K562 (cell line): Measurements from ENCODE around the gene SLC38A10. TPM values are rescaled to one million over a fixed set of nuclear protein-coding genes. Genes with fewer than 3 reads are reported as not detected.

Source experiments
- ATAC-seq: fragments of 200-7000 bp; cut with Tn5 transposase; 3 replicates; pipeline ENCODE4 v1.9.1; 2020; ENCODE audit warnings: moderate library complexity
- BruUV-seq: library from RNA; stranded (reverse); fragments of 400-500 nt; replicated peaks from 2 replicates; lab custom pipeline; 2021; lab: Mats Ljungman, UMichigan
- CTCF ChIA-PET: fragments of 300-600 bp; formaldehyde crosslinking; extraction: SDS; loops from one replicate; lab custom pipeline; 2021; ENCODE audit warnings: low intra/inter-chr PET ratio; lab: Yijun Ruan, JAX
- POLR2A ChIA-PET: fragments of 300-600, 350-650 bp; sonication (Branson Sonifier 250); formaldehyde crosslinking; extraction: SDS; loops from one replicate; lab custom pipeline; 2021; ENCODE audit warnings: antibody characterized with exemption, inconsistent platforms; lab: Yijun Ruan, JAX
- DNase-seq, 4 experiments: peaks; one replicate each; pipeline versions ENCODE4 v3.0.0 to v3.0.0-alpha.2; 2011 to 2018; ENCODE audit warnings: low spot score in 3 of 4, mixed read lengths in 3 of 4; ENCODE audit errors: extremely low read depth in 1 of 4
- FAIRE-seq: peaks from 2 replicates; lab custom pipeline; 2011; peaks lifted over from hg19 to GRCh38; lab: Jason Lieb, UNC
- H2AFZ ChIP-seq: 2 replicates; pipeline ENCODE4 v1.6.0; 2011; ENCODE audit warnings: low read depth, low read length, control low read depth, inconsistent platforms
- H3K27ac ChIP-seq: fragments of 200-600 bp; 3 replicates; pipeline ENCODE4 v1.8.0; 2011; ENCODE audit warnings: low read depth, mild to moderate bottlenecking, control low read depth, inconsistent platforms, low read length, moderate library complexity, mixed read lengths; ENCODE audit errors: extremely low read depth
- H3K27me3 ChIP-seq, 2 experiments: fragments of 300-600 bp in 1 of 2; 2 replicates in 1 of 2; 3 replicates in 1 of 2; pipeline versions ENCODE4 v1.6.0 to v1.8.0; 2011; ENCODE audit warnings: inconsistent platforms in 2 of 2, low read length in 2 of 2, mild to moderate bottlenecking in 1 of 2, mixed read lengths in 1 of 2, moderate library complexity in 1 of 2; ENCODE audit not compliant: control insufficient read depth in 2 of 2, insufficient read depth in 2 of 2
- H3K36me3 ChIP-seq: fragments of 300-600 bp; 3 replicates; pipeline ENCODE4 v1.8.0; 2011; ENCODE audit warnings: mild to moderate bottlenecking, low read length, inconsistent platforms; ENCODE audit not compliant: control insufficient read depth, insufficient read depth
- H3K4me1 ChIP-seq, 2 experiments: fragments of 200-600 bp in 1 of 2; replicated peaks in 1 of 2; 2 replicates in 1 of 2; 3 replicates in 1 of 2; pipeline versions ENCODE4 v1.5.1 to v1.8.0; 2011; ENCODE audit warnings: inconsistent platforms in 2 of 2, low read length in 2 of 2, mild to moderate bottlenecking in 1 of 2, mixed read lengths in 1 of 2, moderate library complexity in 1 of 2; ENCODE audit not compliant: control insufficient read depth in 2 of 2, insufficient read depth in 2 of 2
- H3K4me2 ChIP-seq: 2 replicates; pipeline ENCODE4 v1.6.1; 2011; ENCODE audit warnings: low read length, control low read depth, inconsistent platforms, mixed read lengths; ENCODE audit not compliant: insufficient read depth
- H3K4me3 ChIP-seq: fragments of 200-600 bp; sonication (generic), shearing (Covaris generic); 2 replicates; pipeline ENCODE4 v1.5.1; 2016; ENCODE audit warnings: control low read depth, inconsistent platforms
- H3K79me2 ChIP-seq: fragments of 200-600 bp; 3 replicates; pipeline ENCODE4 v1.8.0; 2011; ENCODE audit warnings: low read length, inconsistent platforms; ENCODE audit not compliant: control insufficient read depth, insufficient read depth
- H3K9ac ChIP-seq, 2 experiments: 2 replicates each; pipeline versions ENCODE4 v1.6.0 to v1.6.1; 2011; ENCODE audit warnings: low read depth in 2 of 2, low read length in 2 of 2, control low read depth in 1 of 2, inconsistent platforms in 1 of 2, mild to moderate bottlenecking in 1 of 2, mixed read lengths in 1 of 2; ENCODE audit not compliant: insufficient read depth in 1 of 2
- H3K9me1 ChIP-seq: one replicate; pipeline ENCODE4 v1.6.0; 2011; ENCODE audit warnings: inconsistent platforms, mild to moderate bottlenecking, low read length, moderate library complexity; ENCODE audit not compliant: control insufficient read depth, insufficient read depth
- H3K9me3 ChIP-seq: replicated peaks from 2 replicates; pipeline ENCODE4 v1.5.1; 2011; ENCODE audit warnings: low read depth, low read length, inconsistent platforms; ENCODE audit not compliant: control insufficient read depth, insufficient read depth
- H4K20me1 ChIP-seq: replicated peaks from 2 replicates; pipeline ENCODE4 v1.6.1; 2011; ENCODE audit warnings: low read length, inconsistent platforms, mixed read lengths; ENCODE audit not compliant: control insufficient read depth, insufficient read depth
- COPS2 ChIP-seq: fragments of 450-650 bp; conservative IDR thresholded peaks from 2 replicates; pipeline ENCODE4 v1.6.1; 2016; ENCODE audit warnings: mild to moderate bottlenecking, moderate library complexity
- ETV5 ChIP-seq: sonication (generic); formaldehyde crosslinking; IDR thresholded peaks from 2 replicates; pipeline ENCODE4 v1.4.0; 2020; ENCODE audit warnings: low read depth, mild to moderate bottlenecking, missing genetic modification reagents
- GTF2F1 ChIP-seq: IDR thresholded peaks from 2 replicates; pipeline ENCODE4 v1.6.1; 2011; ENCODE audit warnings: low read depth, low read length, improper control_type of control experiment
- POLR2G ChIP-seq: fragments of 200-400 bp; formaldehyde crosslinking; IDR thresholded peaks from 2 replicates; pipeline ENCODE4 v1.6.1; 2017; ENCODE audit warnings: low read depth, mild to moderate bottlenecking, antibody characterized with exemption, low read length, moderate library complexity
- RBM22 ChIP-seq: fragments of 200-400 bp; formaldehyde crosslinking; IDR thresholded peaks from 2 replicates; pipeline ENCODE4 v1.6.1; 2018; ENCODE audit warnings: low read length, low read depth; ENCODE audit not compliant: poor library complexity, severe bottlenecking
- SAFB2 ChIP-seq: fragments of 200-400 bp; formaldehyde crosslinking; IDR thresholded peaks from 2 replicates; pipeline ENCODE4 v1.6.1; 2018; ENCODE audit warnings: borderline replicate concordance, low read length, low read depth, moderate library complexity; ENCODE audit not compliant: severe bottlenecking
- U2AF1 ChIP-seq: fragments of 200-400 bp; formaldehyde crosslinking; optimal IDR thresholded peaks from 2 replicates; pipeline ENCODE3; 2017; ENCODE audit warnings: mild to moderate bottlenecking, low read depth, low read length, moderate library complexity
- UBTF ChIP-seq, 2 experiments: IDR thresholded peaks; 2 replicates each; pipeline ENCODE4 v1.6.1; 2012; ENCODE audit warnings: improper control_type of control experiment in 2 of 2, low read depth in 2 of 2, low read length in 2 of 2, borderline replicate concordance in 1 of 2
- ZNF282 ChIP-seq: sonication (generic); formaldehyde crosslinking; IDR thresholded peaks from 2 replicates; pipeline ENCODE4 v1.8.1; 2023; ENCODE audit warnings: missing genetic modification reagents
- WGBS: fragments of 100-300 bp; shearing (Covaris generic); methylation state at CpG from one replicate; pipeline ENCODE4 v1.1.6; 2016; ENCODE audit warnings: low coverage, mixed read lengths; ENCODE audit not compliant: insufficient coverage; ENCODE audit errors: missing lambda C conversion rate; 5-methylcytosine and 5-hydroxymethylcytosine counted together
- in situ Hi-C: fragments of 300-500 bp; cut with MboI; formaldehyde crosslinking; loops from 4 replicates; pipeline ENCODE4 v1.15.0; 2018; ENCODE audit warnings: inconsistent platforms, mixed read lengths
- intact Hi-C: fragments of 100-400 bp; cut with micrococcal nuclease; formaldehyde crosslinking; loops from 2 replicates; pipeline ENCODE4 v1.14.2; 2022
- polyA plus RNA-seq, 8 experiments: library from polyadenylated mRNA; depleted of rRNA in 4 of 8; stranded (reverse) in 5 of 8; unstranded in 3 of 8; fragments of >200 nt; fragmentation: Nextera tagmentation in 2 of 8; fragmentation: Illumina TruSeq in 1 of 8; extraction: Ambion mirVana in 2 of 8; extraction: Trizol in 1 of 8; gene quantifications; 2 replicates each; pipeline versions ENCODE4 v1.2.1 to v1.2.3, GENCODE V29; 2011 to 2014; ENCODE audit warnings: inconsistent platforms in 1 of 8, missing spikeins in 1 of 8
- total RNA-seq, 7 experiments: library from RNA; depleted of rRNA in 6 of 7; stranded (reverse); fragments of >200 nt in 6 of 7; fragmentation: Illumina TruSeq in 2 of 7; extraction: Trizol in 2 of 7; gene quantifications; 2 replicates each; pipeline versions ENCODE4 v1.2.1 to v1.2.3, GENCODE V29; 2011 to 2021; ENCODE audit warnings: low replicate concordance in 1 of 7
- TF ChIP-seq, protein P1 (sequence below): IDR thresholded peaks from 3 replicates; pipeline ENCODE4 v1.6.1; 2011; ENCODE audit warnings: borderline replicate concordance, mild to moderate bottlenecking; ENCODE audit not compliant: insufficient read length, insufficient read depth

The SLC38A10 gene
- total and polyA plus RNA-seq, 9 of the 15 experiments (the other 6 are each of a cell fraction or from before 2014, with no cell fraction given): 0.45 to 54.2 (median 13.8) TPM

GRCh38 chr17:81197831-81198490 lies 97.1 kb downstream of the SLC38A10 start:
- DNase-seq (no peak), ATAC-seq (no peak), FAIRE-seq (no peak)
- H3K79me2 ChIP-seq: no peaks in the 10 kb centered on the region
- no peak overlapping the region for H3K27ac ChIP-seq
- ChIA-PET CTCF (no interaction called here), POLR2A (interaction anchor here (0.6 to 1.9 kb wide), 3 partner anchors 9 to 54 kb away, joined by 3 to 6 read pairs (median 4); no protein-coding TSS in a partner anchor)
- peaks cover 4% of the 10 kb centered on the region; the same call in 2 of the 3 replicates for H3K36me3 ChIP-seq
- no peaks in the 10 kb centered on the region for H3K9me3 ChIP-seq
- BruUV-seq: no TSS peak
- no peak overlapping the region for H2AFZ ChIP-seq
- no peak overlapping the region for H3K4me2 ChIP-seq
- WGBS: 75% methylated on average over 18 of the region's 21 CpGs
- intact Hi-C loops (no loop called here), in situ Hi-C loops (no loop called here)
- TF ChIP-seq SAFB2 (no peak), POLR2G (peak; percentile 33; the same call in 1 of the 2 replicates), U2AF1 (no peak)
- 0 out of 4 replicates have a peak overlapping the region, but pooled peaks of 1 of the 2 experiments have one; percentile 17 for H3K9ac ChIP-seq
- H3K4me3 ChIP-seq: no peak overlapping the region
- H3K4me1 ChIP-seq: peaks cover 13 to 50% of the 10 kb centered on the region in 2 experiments
- no peaks in the 10 kb centered on the region for H4K20me1 ChIP-seq
- peaks cover 3% of the 10 kb centered on the region for H3K9me1 ChIP-seq
- no peaks in the 10 kb centered on the region for H3K27me3 ChIP-seq

DNA sequence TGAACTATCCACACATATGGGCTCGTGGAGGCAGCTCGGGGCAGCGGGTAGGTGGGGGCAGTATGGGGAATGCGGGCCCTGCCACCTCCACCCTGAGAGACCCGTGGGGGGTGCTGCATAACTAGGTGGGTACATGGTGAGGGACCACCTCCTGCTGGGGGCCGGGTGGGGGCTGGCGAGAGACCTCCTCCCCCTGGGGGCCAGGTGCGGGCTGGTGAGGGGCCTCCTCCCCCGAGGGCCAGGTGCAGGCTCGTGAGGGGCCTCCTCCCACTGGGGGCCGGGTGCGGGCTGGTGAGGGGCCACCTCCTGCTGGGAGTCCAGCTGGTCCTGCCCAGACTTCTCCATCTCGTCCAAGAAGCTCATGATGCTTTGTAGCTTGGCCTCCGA lies 97.7 kb downstream of the SLC38A10 start:
- no peak overlapping the region for H3K9ac ChIP-seq
- no peaks in the 10 kb centered on the region for H4K20me1 ChIP-seq
- ATAC-seq (no peak), FAIRE-seq (no peak), DNase-seq (no peak)
- H3K4me1 ChIP-seq: peaks cover 13 to 55% of the 10 kb centered on the region in 2 experiments
- ChIA-PET POLR2A (interaction anchor here (0.7 to 1.9 kb wide), 4 partner anchors 8 to 383 kb away, joined by 3 to 6 read pairs (median 4); no protein-coding TSS in a partner anchor), CTCF (no interaction called here)
- no peaks in the 10 kb centered on the region for H3K27me3 ChIP-seq
- H3K79me2 ChIP-seq: no peaks in the 10 kb centered on the region
- in situ Hi-C loops (no loop called here), intact Hi-C loops (no loop called here)
- BruUV-seq: no TSS peak
- no peaks in the 10 kb centered on the region for H3K9me3 ChIP-seq
- whole genome bisulfite sequencing: 67% methylated on average over 7 of the region's 14 CpGs
- H3K36me3 ChIP-seq: peaks cover 4% of the 10 kb centered on the region; the same call in 2 of the 3 replicates
- peaks cover 3% of the 10 kb centered on the region for H3K9me1 ChIP-seq
- H3K27ac ChIP-seq: no peak overlapping the region
- no peak overlapping the region for H2AFZ ChIP-seq
- H3K4me3 ChIP-seq: no peak overlapping the region
- H3K4me2 ChIP-seq: no peak overlapping the region
- TF ChIP-seq UBTF (IDR thresholded peaks at IDR 0.05; ENCODE audit: borderline replicate concordance in 1 of 2, low read depth in 2 of 2, low read length in 2 of 2) (no peak), COPS2 (no peak), GTF2F1 (no peak), ZNF282 (CRISPR knock-in tag) (no peak), ETV5 (CRISPR knock-in tag) (no peak), RBM22 (no peak)
- TF ChIP-seq, protein P1, sequence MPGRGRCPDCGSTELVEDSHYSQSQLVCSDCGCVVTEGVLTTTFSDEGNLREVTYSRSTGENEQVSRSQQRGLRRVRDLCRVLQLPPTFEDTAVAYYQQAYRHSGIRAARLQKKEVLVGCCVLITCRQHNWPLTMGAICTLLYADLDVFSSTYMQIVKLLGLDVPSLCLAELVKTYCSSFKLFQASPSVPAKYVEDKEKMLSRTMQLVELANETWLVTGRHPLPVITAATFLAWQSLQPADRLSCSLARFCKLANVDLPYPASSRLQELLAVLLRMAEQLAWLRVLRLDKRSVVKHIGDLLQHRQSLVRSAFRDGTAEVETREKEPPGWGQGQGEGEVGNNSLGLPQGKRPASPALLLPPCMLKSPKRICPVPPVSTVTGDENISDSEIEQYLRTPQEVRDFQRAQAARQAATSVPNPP: no peak
